Myocyte (in vitro differentiated cells): ENCODE measurements around the gene ABCA7. TPM values are rescaled to one million over a fixed set of nuclear protein-coding genes. Genes with fewer than 3 reads are reported as not detected.

Experiments
- DNase-seq: peaks from one replicate; pipeline ENCODE4 v3.0.0-alpha.2; 2012; ENCODE audit warnings: low read depth
- total RNA-seq: library from RNA; depleted of rRNA; stranded (reverse); fragments of >200 nt; gene quantifications from 2 replicates; pipeline ENCODE4 v1.2.3, GENCODE V29; 2014

Gene ABCA7
- total RNA-seq, 1 donor from 2014 or later = 43.0 TPM

DNA sequence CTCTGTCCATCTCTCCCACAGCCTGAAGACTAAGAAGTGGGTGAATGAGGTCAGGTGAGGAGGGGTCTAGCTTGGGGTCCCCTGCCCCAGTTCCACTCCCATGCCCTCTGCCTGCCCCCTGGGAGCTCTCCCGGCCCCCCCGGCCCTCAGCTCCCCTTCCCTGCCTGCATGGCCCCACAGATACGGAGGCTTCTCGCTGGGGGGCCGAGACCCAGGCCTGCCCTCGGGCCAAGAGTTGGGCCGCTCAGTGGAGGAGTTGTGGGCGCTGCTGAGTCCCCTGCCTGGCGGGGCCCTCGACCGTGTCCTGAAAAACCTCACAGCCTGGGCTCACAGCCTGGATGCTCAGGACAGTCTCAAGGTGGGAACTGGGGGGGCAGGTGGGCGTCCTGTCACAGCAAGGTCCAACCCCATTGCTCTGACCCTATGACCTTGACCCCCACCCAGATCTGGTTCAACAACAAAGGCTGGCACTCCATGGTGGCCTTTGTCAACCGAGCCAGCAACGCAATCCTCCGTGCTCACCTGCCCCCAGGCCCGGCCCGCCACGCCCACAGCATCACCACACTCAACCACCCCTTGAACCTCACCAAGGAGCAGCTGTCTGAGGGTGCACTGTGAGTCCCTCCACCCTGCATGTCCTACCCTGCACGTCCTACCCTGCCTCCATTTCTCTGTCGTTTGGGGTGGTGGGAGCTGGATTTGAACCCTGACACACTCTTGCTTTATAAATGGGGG lies 16.1 kb downstream of the ABCA7 start:
- no peak for DNase-seq

DNA sequence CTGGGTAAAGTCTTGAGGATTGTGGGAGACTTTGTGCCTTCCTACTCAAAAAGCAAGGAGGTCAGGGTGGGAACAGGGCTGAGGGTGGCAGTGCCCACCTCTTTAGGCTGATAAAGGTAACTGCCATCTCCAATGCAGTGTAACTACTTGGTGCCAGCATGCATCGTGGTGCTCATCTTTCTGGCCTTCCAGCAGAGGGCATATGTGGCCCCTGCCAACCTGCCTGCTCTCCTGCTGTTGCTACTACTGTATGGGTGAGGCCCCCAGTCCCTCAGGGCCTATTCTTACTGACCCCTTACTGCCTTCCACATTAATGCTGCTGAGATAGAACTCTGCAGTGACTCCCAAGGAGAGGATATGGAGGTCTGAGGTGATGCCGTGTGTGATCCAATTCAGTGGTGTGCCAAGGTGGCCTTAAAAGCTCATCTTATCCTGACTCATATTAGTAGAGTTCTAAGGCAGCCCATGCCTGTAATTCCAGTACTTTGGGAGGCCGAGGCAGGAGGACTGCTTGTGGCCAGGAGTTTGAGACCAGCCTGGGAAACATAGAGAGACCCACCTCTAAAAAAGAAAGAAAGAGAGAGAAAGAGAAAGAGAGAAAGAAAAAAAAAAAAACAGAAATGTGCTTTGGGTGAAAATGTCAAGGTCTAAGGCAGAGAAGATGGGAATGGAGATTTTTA lies 17.4 kb downstream of the ABCA7 start:
- DNase-seq = peak; percentile 61

DNA sequence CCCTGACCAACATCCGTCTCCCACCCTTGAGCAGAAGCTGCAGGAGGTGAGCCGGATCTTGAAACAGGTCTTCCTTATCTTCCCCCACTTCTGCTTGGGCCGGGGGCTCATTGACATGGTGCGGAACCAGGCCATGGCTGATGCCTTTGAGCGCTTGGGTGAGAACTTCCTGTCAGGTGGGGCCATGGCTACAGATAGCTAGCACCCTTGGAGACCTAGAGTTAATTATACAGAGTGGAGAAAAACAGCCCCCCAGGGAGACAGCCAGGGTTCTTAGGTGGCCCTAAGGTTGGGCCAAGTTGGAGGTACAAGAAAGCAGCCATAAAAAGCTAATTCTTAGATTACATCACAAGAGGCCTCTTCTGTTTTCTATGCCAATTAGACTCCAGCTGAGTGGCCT lies 18.2 kb downstream of the ABCA7 start:
- DNase-seq = no peak

DNA sequence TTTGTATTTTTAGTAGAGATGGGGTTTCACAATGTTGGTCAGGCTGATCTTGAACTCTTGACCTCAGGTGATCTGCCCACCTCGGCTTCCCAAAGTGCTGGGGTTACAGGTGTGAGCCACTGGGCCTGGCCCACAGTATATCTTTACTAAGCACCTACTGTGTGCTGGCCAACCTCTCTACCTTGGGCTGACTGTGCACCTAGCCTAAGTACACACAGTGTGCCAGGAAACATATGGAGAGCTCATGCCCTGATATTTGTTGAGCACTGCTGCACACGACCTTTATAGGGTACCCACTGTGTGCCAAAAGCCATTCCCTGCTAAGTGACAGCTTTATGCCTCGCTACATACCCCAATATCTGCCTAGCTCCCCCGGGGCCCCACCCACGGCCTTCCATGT lies 20.8 kb downstream of the ABCA7 start:
- DNase-seq = no peak

DNA sequence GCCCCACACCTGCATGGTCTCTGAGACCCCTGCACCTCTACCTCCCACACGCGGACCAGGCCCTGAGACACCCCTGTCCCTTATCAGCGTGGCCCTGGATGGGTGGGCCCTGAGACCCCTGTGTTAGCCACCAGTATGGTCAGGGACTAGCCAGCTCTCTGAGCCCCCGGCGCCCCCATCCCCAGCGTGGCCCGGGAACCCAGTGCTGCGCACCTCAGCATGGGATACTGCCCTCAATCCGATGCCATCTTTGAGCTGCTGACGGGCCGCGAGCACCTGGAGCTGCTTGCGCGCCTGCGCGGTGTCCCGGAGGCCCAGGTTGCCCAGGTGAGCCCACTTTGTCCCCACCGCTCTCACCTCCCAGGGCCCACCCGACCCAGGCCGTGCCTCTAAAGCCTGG lies 22.1 kb downstream of the ABCA7 start:
- no peak for DNase-seq

DNA sequence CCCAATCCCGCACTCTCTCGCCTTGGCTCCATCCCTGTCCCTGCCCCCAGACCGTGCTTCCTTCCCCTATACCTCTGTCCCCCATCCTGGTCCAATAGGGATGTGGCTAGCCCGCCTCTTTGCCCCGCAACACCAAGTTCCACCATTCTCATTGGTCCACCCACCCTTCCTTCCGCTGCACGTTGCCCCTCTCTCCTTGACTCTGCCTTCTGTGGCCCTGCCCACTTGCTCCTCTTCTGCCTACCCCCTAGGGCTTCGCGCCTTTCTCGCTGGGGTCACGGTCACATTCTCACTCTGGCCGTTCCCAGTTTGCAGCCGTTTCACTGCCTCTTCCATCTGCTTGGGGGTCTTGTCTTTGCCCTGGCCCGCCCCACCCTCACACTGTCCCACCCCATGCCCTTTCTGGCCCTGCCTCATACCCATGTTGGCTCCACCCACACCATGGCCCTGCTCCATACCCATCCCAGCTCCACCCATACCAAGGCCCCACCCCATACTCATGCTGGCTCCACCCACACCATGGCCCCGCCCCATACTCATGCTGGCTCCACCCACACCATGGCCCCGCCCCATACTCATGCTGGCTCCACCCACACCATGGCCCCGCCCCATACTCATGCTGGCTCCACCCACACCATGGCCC lies 22.6 kb downstream of the ABCA7 start:
- DNase-seq = no peak

DNA sequence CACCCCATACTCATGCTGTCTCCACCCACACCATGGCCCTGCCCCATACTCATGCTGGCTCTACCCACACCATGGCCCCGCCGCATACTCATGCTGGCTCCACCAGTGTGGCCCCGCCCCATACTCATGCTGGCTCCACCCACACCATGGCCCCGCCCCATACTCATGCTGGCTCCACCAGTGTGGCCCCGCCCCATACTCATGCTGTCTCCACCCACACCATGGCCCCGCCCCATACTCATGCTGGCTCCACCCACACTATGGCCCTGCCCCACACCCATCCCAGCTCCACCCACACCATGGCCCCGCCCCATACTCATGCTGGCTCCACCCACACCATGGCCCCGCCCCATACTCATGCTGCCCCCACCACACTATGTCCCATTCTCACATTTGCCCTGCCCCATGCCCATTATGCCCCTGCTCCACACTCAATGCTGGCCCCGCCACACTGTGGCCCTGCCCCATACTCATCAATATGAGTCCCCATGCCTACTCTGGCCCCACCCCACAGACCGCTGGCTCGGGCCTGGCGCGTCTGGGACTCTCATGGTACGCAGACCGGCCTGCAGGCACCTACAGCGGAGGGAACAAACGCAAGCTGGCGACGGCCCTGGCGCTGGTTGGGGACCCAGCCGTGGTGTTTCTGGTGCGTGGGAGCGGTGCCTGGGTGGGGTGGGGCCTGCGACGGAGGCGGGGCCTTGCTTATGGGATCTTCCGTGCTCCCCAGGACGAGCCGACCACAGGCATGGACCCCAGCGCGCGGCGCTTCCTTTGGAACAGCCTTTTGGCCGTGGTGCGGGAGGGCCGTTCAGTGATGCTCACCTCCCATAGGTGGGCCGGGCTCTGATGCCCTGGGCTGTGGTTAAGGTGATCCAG lies 23.4 kb downstream of the ABCA7 start:
- DNase-seq = no peak

DNA sequence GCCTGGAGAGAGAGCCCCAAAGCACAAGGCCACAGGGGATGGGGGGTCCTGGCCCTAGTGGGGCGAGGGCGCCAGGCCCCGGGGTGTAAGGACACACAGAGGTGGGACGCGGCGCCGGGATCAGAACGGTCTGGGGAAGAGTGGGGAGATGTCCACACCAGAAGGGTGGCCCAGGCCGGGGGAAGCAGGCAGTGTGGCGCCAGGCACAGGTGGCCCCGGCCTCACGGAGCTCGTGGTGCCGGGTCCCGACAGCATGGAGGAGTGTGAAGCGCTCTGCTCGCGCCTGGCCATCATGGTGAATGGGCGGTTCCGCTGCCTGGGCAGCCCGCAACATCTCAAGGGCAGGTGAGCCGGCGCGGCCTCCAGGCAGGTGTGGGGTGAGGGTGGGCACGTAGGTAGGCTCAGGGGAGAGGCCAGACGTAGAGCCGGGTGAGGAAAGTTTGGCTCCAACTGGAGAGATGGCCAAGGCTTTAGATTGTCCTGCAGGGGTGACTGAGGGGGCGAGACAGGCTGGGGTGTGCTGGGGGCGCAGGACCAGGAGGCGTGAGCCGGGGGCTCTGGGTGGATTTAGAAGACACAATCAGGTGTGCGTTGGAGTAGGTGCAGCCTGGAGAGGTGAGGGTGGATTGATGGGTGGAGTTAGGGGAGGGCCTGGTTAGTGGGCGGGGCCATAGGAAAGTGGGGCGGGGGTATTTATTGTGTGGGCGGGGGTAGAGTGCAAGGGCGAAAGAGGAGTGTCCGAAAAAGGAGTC lies 24.2 kb downstream of the ABCA7 start:
- no peak for DNase-seq

DNA sequence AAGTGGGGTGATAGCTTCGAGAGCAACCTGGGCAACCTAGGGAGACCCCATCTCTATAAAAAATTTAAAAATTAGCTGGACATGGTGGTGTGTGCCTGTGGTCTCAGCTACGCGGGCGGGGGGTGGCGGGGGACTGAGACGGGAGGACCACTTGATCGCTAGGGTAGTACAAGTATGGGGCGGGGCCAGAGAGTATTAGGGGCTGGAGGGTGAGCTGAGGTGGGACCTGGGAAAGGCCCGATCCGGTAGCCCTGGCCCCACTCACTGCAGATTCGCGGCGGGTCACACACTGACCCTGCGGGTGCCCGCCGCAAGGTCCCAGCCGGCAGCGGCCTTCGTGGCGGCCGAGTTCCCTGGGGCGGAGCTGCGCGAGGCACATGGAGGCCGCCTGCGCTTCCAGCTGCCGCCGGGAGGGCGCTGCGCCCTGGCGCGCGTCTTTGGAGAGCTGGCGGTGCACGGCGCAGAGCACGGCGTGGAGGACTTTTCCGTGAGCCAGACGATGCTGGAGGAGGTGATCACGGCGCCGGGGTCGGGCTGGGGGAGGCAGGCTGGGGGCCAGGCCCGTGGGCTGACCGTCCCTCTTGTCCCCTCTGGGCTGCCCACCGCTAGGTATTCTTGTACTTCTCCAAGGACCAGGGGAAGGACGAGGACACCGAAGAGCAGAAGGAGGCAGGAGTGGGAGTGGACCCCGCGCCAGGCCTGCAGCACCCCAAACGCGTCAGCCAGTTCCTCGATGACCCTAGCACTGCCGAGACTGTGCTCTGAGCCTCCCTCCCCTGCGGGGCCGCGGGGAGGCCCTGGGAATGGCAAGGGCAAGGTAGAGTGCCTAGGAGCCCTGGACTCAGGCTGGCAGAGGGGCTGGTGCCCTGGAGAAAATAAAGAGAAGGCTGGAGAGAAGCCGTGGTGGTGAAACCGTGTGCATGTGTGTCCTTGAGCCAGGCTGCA lies 25.0 kb downstream of the ABCA7 start:
- no peak for DNase-seq

DNA sequence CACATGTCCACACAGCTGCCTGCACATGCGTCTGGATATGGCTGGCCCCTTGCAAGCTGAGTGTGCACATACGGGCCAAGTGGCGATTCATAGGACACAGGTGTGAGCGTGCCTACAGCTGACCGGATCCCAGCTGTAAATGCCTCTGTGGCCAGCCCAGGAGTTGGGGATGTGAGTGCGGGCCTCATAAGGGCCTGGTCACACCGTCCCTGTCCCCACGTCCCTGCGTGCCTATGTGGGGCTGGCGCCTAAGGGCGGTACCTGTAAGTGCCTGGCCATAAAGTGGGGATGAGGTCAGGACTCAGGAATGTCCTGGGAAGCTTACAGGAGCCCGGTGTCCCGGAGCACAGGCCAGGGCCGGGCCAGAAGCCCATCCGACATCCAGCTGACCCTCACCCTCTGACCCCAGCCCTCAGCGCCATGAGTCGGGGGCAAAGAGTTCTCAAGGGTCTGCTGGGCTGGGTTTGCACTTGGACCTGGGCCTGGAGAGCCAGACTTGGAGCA lies 25.8 kb downstream of the ABCA7 start:
- DNase-seq = no peak

DNA sequence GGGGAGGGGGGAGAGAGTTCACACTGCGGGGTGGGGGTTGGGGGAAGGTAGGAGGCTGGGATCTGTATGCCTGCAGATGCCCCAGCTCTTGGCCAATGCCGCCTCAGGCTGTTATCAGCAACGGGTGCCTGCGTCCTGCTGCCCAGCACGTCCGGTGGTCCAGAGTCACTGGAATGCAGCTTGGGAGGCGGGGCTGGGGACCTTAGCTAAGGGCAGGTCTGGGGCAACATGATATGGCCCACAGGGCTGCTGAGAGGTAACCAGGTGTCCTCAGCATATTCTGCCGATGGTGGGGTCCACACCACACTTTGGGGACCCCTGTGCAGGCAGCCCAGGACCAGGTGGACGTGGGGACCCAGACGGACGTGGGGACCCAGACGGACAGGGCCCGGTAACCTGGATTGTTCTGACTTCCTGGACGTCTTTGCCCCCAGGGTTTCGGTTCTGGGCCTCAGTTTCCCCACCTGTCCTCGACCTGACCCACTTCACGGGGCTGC lies 26.4 kb downstream of the ABCA7 start:
- no peak for DNase-seq

DNA sequence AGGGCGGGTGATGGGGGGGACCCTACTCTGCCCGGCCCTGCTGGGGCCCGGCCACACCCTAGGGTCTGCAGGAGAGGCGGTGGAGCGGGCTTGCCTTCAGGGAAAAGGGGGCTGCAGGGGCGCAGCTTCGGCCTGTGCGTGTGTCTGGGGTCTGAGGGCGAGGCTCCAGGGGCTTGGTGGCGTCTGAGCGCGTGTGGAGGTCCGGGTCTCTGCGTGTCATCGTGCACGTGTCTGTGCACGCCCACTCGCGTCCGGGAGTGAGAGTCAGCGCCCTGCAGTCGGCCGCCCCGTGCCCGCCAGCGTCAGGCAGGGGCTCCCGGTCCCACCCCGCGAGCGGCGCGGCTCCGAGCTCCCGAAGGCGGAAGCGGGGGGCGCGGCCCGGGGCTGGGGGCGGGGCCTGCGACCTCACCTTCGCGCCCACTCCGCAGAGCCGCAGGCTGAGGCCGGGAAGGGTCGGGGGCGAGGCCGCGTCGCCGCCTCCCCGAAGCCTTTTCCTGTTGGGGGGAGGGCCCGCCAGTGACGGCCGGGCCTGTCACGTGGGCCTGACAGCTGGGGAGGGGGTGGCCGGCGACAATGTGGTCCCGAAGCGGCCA lies 26.9 kb downstream of the ABCA7 start, which contains the start of gene ARHGAP45:
Gene ARHGAP45 (plus strand): TSS at position 420 of the 593 bp plus-strand sequence. CDS start 239 bp downstream, outside the sequence.
- DNase-seq = no peak

DNA sequence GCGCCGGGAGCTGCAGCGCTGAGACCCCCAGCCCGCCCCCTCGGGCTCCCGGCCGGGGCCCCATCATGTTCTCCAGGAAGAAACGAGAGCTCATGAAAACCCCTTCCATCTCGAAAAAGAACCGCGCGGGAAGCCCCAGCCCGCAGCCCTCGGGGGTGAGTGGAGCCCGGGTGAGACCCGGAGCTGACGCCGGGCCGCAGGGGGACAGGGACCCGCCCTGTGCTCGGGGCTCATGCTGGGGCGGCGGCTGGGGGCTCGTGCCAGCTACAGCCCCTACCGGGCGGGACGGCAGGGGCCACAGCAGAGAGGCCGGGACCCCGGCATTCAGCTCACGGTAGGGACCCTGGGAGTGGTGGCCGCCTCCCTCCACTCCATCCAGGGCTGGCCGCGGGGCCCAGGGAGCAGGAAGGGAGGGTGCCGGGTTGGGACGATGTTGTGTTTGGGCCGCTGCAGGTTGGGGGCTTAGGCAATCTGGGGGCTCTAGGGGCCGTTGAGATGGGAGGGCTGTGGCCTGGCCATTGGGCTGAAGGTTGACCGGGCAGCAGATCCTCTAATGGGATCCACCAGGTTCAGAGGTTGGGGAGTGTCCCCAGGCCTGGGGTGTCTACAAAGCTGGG lies 27.5 kb downstream of the ABCA7 start:
- DNase-seq = no peak

DNA sequence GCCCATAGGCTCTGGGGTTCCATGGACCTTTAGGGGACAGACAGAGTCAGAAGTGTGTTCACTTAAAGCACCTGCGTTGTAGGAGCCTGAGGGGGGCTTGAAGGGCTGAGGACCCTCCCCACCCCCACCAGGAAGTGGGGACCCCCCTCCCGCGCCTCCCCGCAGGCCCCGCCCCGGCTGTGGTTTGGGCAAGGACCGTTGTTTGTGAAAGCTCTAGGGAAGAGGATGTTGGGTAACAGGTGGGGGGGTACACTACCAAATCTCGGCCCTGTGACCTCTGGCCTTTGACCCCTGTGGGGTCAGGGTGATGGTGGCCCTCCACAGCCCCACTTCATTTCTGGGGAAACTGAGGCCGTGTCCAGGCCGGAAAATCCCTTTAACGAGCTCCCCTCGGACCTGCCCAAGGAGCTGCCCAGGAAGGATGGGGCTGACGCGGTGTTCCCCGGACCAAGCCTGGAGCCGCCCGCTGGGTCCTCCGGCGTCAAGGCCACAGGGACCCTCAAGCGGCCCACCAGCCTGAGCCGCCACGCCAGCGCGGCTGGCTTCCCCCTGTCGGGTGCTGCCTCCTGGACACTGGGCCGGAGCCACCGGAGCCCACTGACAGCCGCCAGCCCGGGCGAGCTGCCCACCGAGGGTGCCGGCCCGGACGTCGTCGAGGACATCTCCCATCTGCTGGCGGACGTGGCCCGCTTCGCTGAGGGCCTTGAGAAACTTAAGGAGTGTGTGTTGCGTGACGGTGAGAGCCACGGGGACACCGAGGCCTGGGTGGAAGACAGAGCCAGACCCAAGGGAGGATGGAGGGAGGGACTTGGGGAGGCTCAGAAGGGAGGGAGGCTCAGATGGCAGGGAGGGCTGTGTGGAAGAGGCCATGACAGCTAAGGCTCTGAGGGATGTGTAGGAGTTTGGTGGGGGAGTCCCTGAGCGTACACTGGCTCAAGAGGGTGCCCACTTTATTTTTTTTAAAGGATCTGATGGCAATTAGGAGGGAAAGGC lies 28.4 kb downstream of the ABCA7 start:
- DNase-seq = no peak

DNA sequence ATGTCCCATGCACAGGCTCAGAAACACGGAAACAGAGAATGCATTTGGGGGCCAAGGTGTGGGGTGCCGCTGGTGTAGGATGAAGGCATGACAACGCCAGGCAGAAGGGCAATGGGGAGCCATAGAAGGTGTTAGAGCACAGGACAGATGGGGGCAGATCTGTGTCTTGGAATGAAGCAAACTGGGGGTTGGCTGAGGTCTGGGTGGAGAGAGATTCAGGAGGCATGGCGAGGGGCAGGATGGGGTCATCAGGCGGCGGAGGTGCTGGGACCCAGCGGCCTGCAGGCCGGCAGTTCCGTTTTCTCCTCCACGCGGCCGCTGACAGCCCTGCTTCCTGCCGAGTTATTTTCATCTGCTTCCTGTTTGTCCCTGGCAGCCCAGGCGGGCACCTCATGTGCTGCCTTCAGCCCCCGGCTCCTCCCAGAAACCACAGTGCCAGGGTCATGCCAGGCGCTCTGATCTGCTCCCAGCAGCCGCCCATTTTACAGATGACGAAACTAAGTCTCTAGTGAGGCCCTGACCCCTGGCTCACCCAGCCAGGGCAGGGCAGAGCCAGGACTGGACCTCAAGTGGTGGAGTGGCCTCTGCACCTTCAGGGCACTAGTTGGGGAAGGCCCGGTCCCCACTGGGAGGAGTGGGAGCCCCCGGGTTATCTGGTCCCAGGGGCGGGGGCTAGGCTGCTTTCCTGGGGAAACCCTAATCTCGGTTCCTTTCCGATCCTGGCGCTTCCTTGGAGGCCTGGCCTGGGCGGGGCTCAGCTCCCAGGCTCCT lies 29.3 kb downstream of the ABCA7 start:
- no peak for DNase-seq

DNA sequence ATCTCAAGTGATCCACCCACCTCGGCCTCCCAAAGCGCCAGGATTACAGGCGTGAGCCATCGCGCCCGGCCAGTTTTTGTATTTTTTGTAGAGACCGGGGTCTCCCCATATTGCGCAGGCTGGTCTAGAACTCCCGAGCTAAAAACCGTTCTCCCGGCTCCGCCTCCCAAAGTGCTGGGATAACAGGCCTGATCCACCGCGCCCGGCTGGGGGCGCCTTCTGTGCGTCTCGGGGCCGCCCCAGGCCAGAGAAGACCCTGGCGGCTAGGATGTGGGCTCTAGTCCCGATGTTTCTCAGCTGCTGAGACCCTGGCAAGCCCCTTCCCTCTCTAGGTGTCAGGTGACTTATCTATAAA lies 30.6 kb downstream of the ABCA7 start:
- DNase-seq = no peak
